H1 (cell line): ENCODE data around the gene NFAT5.

Experiments used
- BACH1 ChIP-seq: IDR thresholded peaks from 2 replicates; pipeline ENCODE4 v1.6.1; 2012; ENCODE audit warnings: low read length, improper control_type of control experiment
- CREB1 ChIP-seq: IDR thresholded peaks from 2 replicates; pipeline ENCODE4 v1.6.1; 2012; ENCODE audit warnings: inconsistent platforms
- CTCF ChIP-seq, 3 experiments: IDR thresholded peaks; 1 replicate in 2 of 3; 2 replicates in 1 of 3; pipeline versions ENCODE4 v1.5.1 to v1.6.1; 2011; ENCODE audit warnings: low read length in 3 of 3, mild to moderate bottlenecking in 3 of 3, inconsistent platforms in 2 of 3, low read depth in 1 of 3, moderate library complexity in 1 of 3; ENCODE audit not compliant: insufficient read depth in 1 of 3; ENCODE audit errors: control extremely low read depth in 1 of 3
- EGR1 ChIP-seq: IDR thresholded peaks from 2 replicates; pipeline ENCODE4 v1.6.1; 2011; ENCODE audit warnings: low read depth, low read length, borderline replicate concordance
- EP300 ChIP-seq, 2 experiments: IDR thresholded peaks; 1 replicate in 1 of 2; 2 replicates in 1 of 2; pipeline ENCODE4 v1.6.1; 2011 to 2012; ENCODE audit warnings: low read depth in 2 of 2, low read length in 2 of 2, mild to moderate bottlenecking in 2 of 2, borderline replicate concordance in 1 of 2, inconsistent platforms in 1 of 2, moderate library complexity in 1 of 2
- EZH2 ChIP-seq: fragments of 200-600 bp; sonication (generic); IDR thresholded peaks from 2 replicates; pipeline ENCODE4 v1.7.1; 2012; ENCODE audit warnings: low read depth, mild to moderate bottlenecking, moderate library complexity, low read length, inconsistent platforms; ENCODE audit not compliant: severe bottlenecking
- JUN ChIP-seq: IDR thresholded peaks from 2 replicates; pipeline ENCODE4 v1.6.1; 2011; ENCODE audit warnings: low read depth, mild to moderate bottlenecking, improper control_type of control experiment, low read length
- JUND ChIP-seq: IDR thresholded peaks from 2 replicates; pipeline ENCODE4 v1.6.1; 2011; ENCODE audit warnings: mild to moderate bottlenecking, improper control_type of control experiment, low read length
- MAFK ChIP-seq: IDR thresholded peaks from 2 replicates; pipeline ENCODE4 v1.6.1; 2012; ENCODE audit warnings: low read depth, mild to moderate bottlenecking, improper control_type of control experiment, low read length
- MAX ChIP-seq: IDR thresholded peaks from 2 replicates; pipeline ENCODE4 v1.6.1; 2012; ENCODE audit warnings: inconsistent platforms
- PHF8 ChIP-seq: fragments of 200-600 bp; sonication (generic); conservative IDR thresholded peaks from 2 replicates; pipeline ENCODE4 v1.7.1; 2012; ENCODE audit warnings: low read depth, mild to moderate bottlenecking, inconsistent platforms, low read length, moderate library complexity
- POLR2AphosphoS5 ChIP-seq: IDR thresholded peaks from 2 replicates; pipeline ENCODE4 v1.6.1; 2011; ENCODE audit warnings: low read depth, low read length
- SP1 ChIP-seq: IDR thresholded peaks from 2 replicates; pipeline ENCODE4 v1.6.1; 2011; ENCODE audit warnings: low read depth, low read length
- USF2 ChIP-seq: IDR thresholded peaks from 2 replicates; pipeline ENCODE4 v1.6.1; 2011; ENCODE audit warnings: low read length, improper control_type of control experiment

DNA sequence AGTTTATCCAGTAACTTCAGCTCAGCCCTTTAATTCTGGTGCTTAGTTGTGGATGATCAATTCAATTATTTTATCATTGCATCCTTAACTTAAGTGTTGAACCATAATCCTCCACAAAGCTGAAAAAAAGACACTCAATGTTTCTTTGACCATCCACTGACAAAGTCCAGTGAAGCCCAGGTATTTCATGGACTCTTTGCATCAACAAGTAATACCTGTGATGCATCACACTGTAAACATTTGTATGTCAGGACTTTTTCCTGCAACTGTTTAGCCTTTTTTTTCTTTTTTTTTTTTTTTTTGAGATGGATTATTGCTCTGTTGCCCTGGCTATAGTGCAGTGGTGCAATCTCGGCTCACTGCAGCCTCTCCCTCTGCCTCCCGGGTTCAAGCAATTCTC is 6.6 kb upstream of the NFAT5 start:
- TF ChIP-seq POLR2AphosphoS5: no peak
- no peak for TF ChIP-seq SP1
- no peak for TF ChIP-seq CTCF (IDR thresholded peaks at IDR 0.05; ENCODE audit: control extremely low read depth in 1 of 3, insufficient read depth in 1 of 3, low read depth in 1 of 3, low read length in 3 of 3)
- TF ChIP-seq JUND: no peak
- TF ChIP-seq EGR1: no peak
- no peak for TF ChIP-seq EP300 (IDR thresholded peaks at IDR 0.05; ENCODE audit: borderline replicate concordance in 1 of 2, low read depth in 2 of 2, low read length in 2 of 2)
- TF ChIP-seq CREB1: no peak
- TF ChIP-seq PHF8: no peak
- TF ChIP-seq MAFK: no peak
- no peak for TF ChIP-seq USF2
- no peak for TF ChIP-seq EZH2
- TF ChIP-seq MAX: no peak
- no peak for TF ChIP-seq BACH1
- no peak for TF ChIP-seq JUN
